Neuronal stem cell (in vitro differentiated cells): Measurements from ENCODE around the gene HOXC12.

ENCODE experiments used
- DNase-seq: peaks from one replicate; pipeline ENCODE4 v3.0.0-alpha.2; 2013; ENCODE audit warnings: low spot score
- H2AFZ ChIP-seq: one replicate; pipeline ENCODE4 v1.6.1; 2013; ENCODE audit warnings: mild to moderate bottlenecking, low read length, inconsistent platforms
- H2AK5ac ChIP-seq: 2 replicates; pipeline ENCODE4 v1.6.1; 2013; ENCODE audit warnings: low read depth, mild to moderate bottlenecking, inconsistent platforms, low read length, moderate library complexity, mixed read lengths
- H2BK120ac ChIP-seq: 2 replicates; pipeline ENCODE4 v1.6.1; 2013; ENCODE audit warnings: low read depth, mild to moderate bottlenecking, inconsistent platforms, low read length, moderate library complexity, mixed read lengths
- H2BK12ac ChIP-seq: one replicate; pipeline ENCODE4 v1.6.1; 2013; ENCODE audit warnings: low read length, inconsistent platforms
- H2BK15ac ChIP-seq: 2 replicates; pipeline ENCODE4 v1.6.1; 2013; ENCODE audit warnings: mild to moderate bottlenecking, low read length, inconsistent platforms, mixed read lengths
- H2BK5ac ChIP-seq: one replicate; pipeline ENCODE4 v1.6.1; 2013; ENCODE audit warnings: inconsistent platforms, mild to moderate bottlenecking, low read length, moderate library complexity
- H3K14ac ChIP-seq: one replicate; pipeline ENCODE4 v1.6.1; 2013; ENCODE audit warnings: low read length, inconsistent platforms
- H3K18ac ChIP-seq: 2 replicates; pipeline ENCODE4 v1.6.1; 2013; ENCODE audit warnings: low read length, inconsistent platforms
- H3K23ac ChIP-seq: 2 replicates; pipeline ENCODE4 v1.6.1; 2013; ENCODE audit warnings: low read depth, mild to moderate bottlenecking, mixed read lengths, low read length, inconsistent platforms; ENCODE audit not compliant: poor library complexity
- H3K27ac ChIP-seq: replicated peaks from 3 replicates; pipeline ENCODE4 v1.5.1; 2013; ENCODE audit warnings: low read length, inconsistent platforms
- H3K27me3 ChIP-seq, 3 experiments: 2 replicates each; pipeline ENCODE4 v1.6.1; 2013; ENCODE audit warnings: low read length in 3 of 3, mild to moderate bottlenecking in 2 of 3, inconsistent platforms in 1 of 3, low read depth in 1 of 3, mixed read lengths in 1 of 3, moderate library complexity in 1 of 3; ENCODE audit not compliant: control insufficient read depth in 3 of 3, insufficient read depth in 3 of 3
- H3K36me3 ChIP-seq, 2 donors: replicated peaks in 1 of 2; 2 replicates each; pipeline ENCODE4 v1.6.1; 2013; ENCODE audit warnings: low read length in 2 of 2; ENCODE audit not compliant: control insufficient read depth in 2 of 2, insufficient read depth in 2 of 2
- H3K4ac ChIP-seq: 2 replicates; pipeline ENCODE4 v1.6.1; 2013; ENCODE audit warnings: inconsistent platforms, mild to moderate bottlenecking, low read length, moderate library complexity
- H3K4me1 ChIP-seq, 2 donors: 1 replicate in 1 of 2; 2 replicates in 1 of 2; pipeline ENCODE4 v1.6.1; 2013; ENCODE audit warnings: low read length in 2 of 2, low read depth in 1 of 2; ENCODE audit not compliant: control insufficient read depth in 2 of 2, insufficient read depth in 1 of 2
- H3K4me2 ChIP-seq: one replicate; pipeline ENCODE4 v1.6.1; 2013; ENCODE audit warnings: mild to moderate bottlenecking, low read length, inconsistent platforms; ENCODE audit not compliant: insufficient read depth, poor library complexity, severe bottlenecking
- H3K4me3 ChIP-seq, 2 donors: 2 replicates each; pipeline ENCODE4 v1.5.1; 2013; ENCODE audit warnings: low read length in 2 of 2, mild to moderate bottlenecking in 2 of 2, inconsistent platforms in 1 of 2, moderate library complexity in 1 of 2
- H3K79me1 ChIP-seq: one replicate; pipeline ENCODE4 v1.6.1; 2013; ENCODE audit warnings: low read depth, mild to moderate bottlenecking, inconsistent platforms, low read length, moderate library complexity
- H3K9ac ChIP-seq: one replicate; pipeline ENCODE4 v1.6.1; 2013; ENCODE audit warnings: mild to moderate bottlenecking, low read depth, low read length, inconsistent platforms; ENCODE audit not compliant: poor library complexity
- H3K9me3 ChIP-seq, 2 donors: replicated peaks in 1 of 2; 2 replicates each; pipeline versions ENCODE3 to v1.6.1; 2013; ENCODE audit warnings: low read length in 2 of 2, mild to moderate bottlenecking in 2 of 2, inconsistent platforms in 1 of 2, low read depth in 1 of 2, mixed read lengths in 1 of 2, moderate library complexity in 1 of 2; ENCODE audit not compliant: control insufficient read depth in 2 of 2, insufficient read depth in 1 of 2
- H4K8ac ChIP-seq: one replicate; pipeline ENCODE4 v1.6.1; 2013; ENCODE audit warnings: low read depth, mild to moderate bottlenecking, inconsistent platforms, low read length, moderate library complexity
- H4K91ac ChIP-seq: one replicate; pipeline ENCODE4 v1.6.1; 2013; ENCODE audit warnings: low read length, low read depth, mild to moderate bottlenecking, inconsistent platforms; ENCODE audit not compliant: poor library complexity
- WGBS, 2 donors: extraction: QIAGEN DNeasy Blood & Tissue Kit; methylation state at CpG; one replicate each; pipeline ENCODE4 v1.1.7; 2013; ENCODE audit warnings: missing lambda C conversion rate in 2 of 2, mixed read lengths in 1 of 2; ENCODE audit not compliant: insufficient read length in 2 of 2, insufficient replicate concordance in 1 of 2; ENCODE audit errors: extremely low coverage in 2 of 2; 5-methylcytosine and 5-hydroxymethylcytosine counted together

Gene HOXC12

GRCh38 chr12:53944907-53945847, 9.5 kb upstream of the HOXC12 start:
- H3K9ac ChIP-seq = no peak overlapping the region
- no peak overlapping the region for H3K27ac ChIP-seq
- H2BK15ac ChIP-seq = no peak overlapping the region
- peak overlapping the region in 1 of 2 donors; percentile 19 for H3K4me3 ChIP-seq
- H3K18ac ChIP-seq = peak overlapping the region; percentile 13
- H2AK5ac ChIP-seq = no peak overlapping the region
- no peak overlapping the region for H2AFZ ChIP-seq
- no peak overlapping the region for H3K4ac ChIP-seq
- H4K91ac ChIP-seq = no peak overlapping the region
- no peak overlapping the region for H2BK12ac ChIP-seq
- H2BK5ac ChIP-seq = peak overlapping the region; percentile 42
- H3K27me3 ChIP-seq = peaks cover 47 to 99% (median 88%) of the 10 kb centered on the region in 3 experiments
- no peak overlapping the region for H2BK120ac ChIP-seq
- no CpG with 5 or more reads among the region's 51 CpGs for WGBS, 2 donors
- no peaks in the 10 kb centered on the region for H3K79me1 ChIP-seq
- H3K14ac ChIP-seq = no peak overlapping the region
- H3K36me3 ChIP-seq = no peaks in the 10 kb centered on the region
- H4K8ac ChIP-seq = no peak overlapping the region
- H3K9me3 ChIP-seq = peaks cover 0 to 9% of the 10 kb centered on the region in 2 donors
- H3K4me2 ChIP-seq = no peak overlapping the region
- H3K4me1 ChIP-seq = no peaks in the 10 kb centered on the region
- DNase-seq = no peak
- H3K23ac ChIP-seq = peak overlapping the region; percentile 87

GRCh38 chr12:53947743-53948142, 7.0 kb upstream of the HOXC12 start:
- H3K27me3 ChIP-seq = peaks cover 67 to 100% (median 93%) of the 10 kb centered on the region in 3 experiments
- no peak overlapping the region for H2AK5ac ChIP-seq
- H3K4me2 ChIP-seq = no peak overlapping the region

GRCh38 chr12:53948650-53949593, 5.8 kb upstream of the HOXC12 start:
- no peaks in the 10 kb centered on the region for H3K36me3 ChIP-seq
- no peak overlapping the region for H2BK15ac ChIP-seq
- H3K18ac ChIP-seq = no peak overlapping the region
- H3K4me3 ChIP-seq = no peak overlapping the region
- H2BK120ac ChIP-seq = no peak overlapping the region
- H4K8ac ChIP-seq = no peak overlapping the region
- no peaks in the 10 kb centered on the region for H3K4me1 ChIP-seq
- H2AFZ ChIP-seq = no peak overlapping the region
- H3K9ac ChIP-seq = no peak overlapping the region
- no peak for DNase-seq
- H2AK5ac ChIP-seq = peak overlapping the region; percentile 68
- peaks cover 3% of the 10 kb centered on the region for H3K79me1 ChIP-seq
- H2BK5ac ChIP-seq = no peak overlapping the region
- H3K4ac ChIP-seq = no peak overlapping the region
- H3K4me2 ChIP-seq = no peak overlapping the region
- peaks cover 72 to 100% (median 99%) of the 10 kb centered on the region in 3 experiments for H3K27me3 ChIP-seq
- H3K9me3 ChIP-seq = peaks cover 0 to 13% of the 10 kb centered on the region in 2 donors
- H3K27ac ChIP-seq = no peak overlapping the region
- no CpG with 5 or more reads among the region's 9 CpGs for WGBS, 2 donors
- H2BK12ac ChIP-seq = no peak overlapping the region
- H3K23ac ChIP-seq = peak overlapping the region; percentile 71
- no peak overlapping the region for H3K14ac ChIP-seq
- no peak overlapping the region for H4K91ac ChIP-seq

More at GRCh38 chr12:53947743-53948142, 7.0 kb upstream of the HOXC12 start:
- no peak overlapping the region for H4K91ac ChIP-seq
- H2BK120ac ChIP-seq = no peak overlapping the region
- no peaks in the 10 kb centered on the region for H3K79me1 ChIP-seq
- no peak overlapping the region for H3K9ac ChIP-seq
- no peak overlapping the region for H3K27ac ChIP-seq
- H3K4me1 ChIP-seq = no peaks in the 10 kb centered on the region
- H3K4me3 ChIP-seq = no peak overlapping the region
- peaks cover 0 to 14% of the 10 kb centered on the region in 2 donors for H3K9me3 ChIP-seq
- H3K14ac ChIP-seq = no peak overlapping the region
- no peak overlapping the region for H2BK12ac ChIP-seq
- H2AFZ ChIP-seq = no peak overlapping the region
- no peak for DNase-seq
- H2BK5ac ChIP-seq = no peak overlapping the region
- H3K18ac ChIP-seq = no peak overlapping the region
- no peak overlapping the region for H3K23ac ChIP-seq
- H3K4ac ChIP-seq = no peak overlapping the region
- H3K36me3 ChIP-seq = no peaks in the 10 kb centered on the region
- H4K8ac ChIP-seq = no peak overlapping the region
- H2BK15ac ChIP-seq = no peak overlapping the region
